Epithelial cell of proximal tubule (primary cell): Measurements from ENCODE around the gene LYPLA2. TPM values are rescaled to one million over a fixed set of nuclear protein-coding genes. Genes with fewer than 3 reads are reported as not detected.

ENCODE experiments used
- DNase-seq: peaks from one replicate; pipeline ENCODE4 v3.0.0-alpha.2; 2011; ENCODE audit warnings: low read depth
- H3K4me3 ChIP-seq: 2 replicates; pipeline ENCODE4 v1.5.1; 2011; ENCODE audit warnings: low read depth, mild to moderate bottlenecking, low read length
- CTCF ChIP-seq: conservative IDR thresholded peaks from 2 replicates; pipeline ENCODE4 v1.5.1; 2012; ENCODE audit warnings: low read depth, mild to moderate bottlenecking, low read length
- total RNA-seq: library from RNA; depleted of rRNA; stranded (reverse); fragments of >200 nt; gene quantifications from 2 replicates; pipeline ENCODE4 v1.2.3, GENCODE V29; 2015

Gene LYPLA2
- total RNA-seq, 1 donor from 2014 or later, result 129 TPM

- no peak for TF ChIP-seq CTCF
- DNase-seq, result no peak
- H3K4me3 ChIP-seq, result no peak overlapping the region
Measured at GRCh38 chr1:23803674-23804073, 12.7 kb downstream of the LYPLA2 start.

GRCh38 chr1:23804183-23804835, 13.4 kb downstream of the LYPLA2 start:
- no peak overlapping the region for H3K4me3 ChIP-seq
- TF ChIP-seq CTCF, result no peak
- DNase-seq, result no peak

GRCh38 chr1:23805025-23805424, 14.1 kb downstream of the LYPLA2 start:
- no peak for DNase-seq
- no peak overlapping the region for H3K4me3 ChIP-seq
- TF ChIP-seq CTCF, result no peak

- H3K4me3 ChIP-seq, result no peak overlapping the region
- TF ChIP-seq CTCF, result no peak
- DNase-seq, result no peak
Measured at GRCh38 chr1:23806280-23806679, 15.3 kb downstream of the LYPLA2 start.

GRCh38 chr1:23807453-23807852, 16.5 kb downstream of the LYPLA2 start:
- no peak for DNase-seq

GRCh38 chr1:23809751-23810171, 18.8 kb downstream of the LYPLA2 start:
- TF ChIP-seq CTCF, result peak; percentile 91
- DNase-seq, result peak; percentile 26
- no peak overlapping the region for H3K4me3 ChIP-seq

More at GRCh38 chr1:23807453-23807852, 16.5 kb downstream of the LYPLA2 start:
- no peak overlapping the region for H3K4me3 ChIP-seq
- no peak for TF ChIP-seq CTCF
